Mucosa of descending colon (tissue), 3 donors: ENCODE results near the gene LIN7B. TPM values are rescaled to one million over a fixed set of nuclear protein-coding genes. Genes with fewer than 3 reads are reported as not detected.
"Not testable (repeated sequence)": the region's sequence is repeated elsewhere in the genome, so short reads cannot be mapped to it uniquely, and the experiment has no call there.

ENCODE experiments used
- ATAC-seq: fragments of 200-7000 bp; cut with Tn5 transposase; one replicate; pipeline ENCODE4 v1.9.1; 2020; ENCODE audit warnings: mild to moderate bottlenecking, moderate library complexity
- DNase-seq, 3 donors: peaks; one replicate each; pipeline ENCODE4 v3.0.0-alpha.2; 2020
- H3K36me3 ChIP-seq: fragments of 200-600 bp; one replicate; pipeline ENCODE4 v1.8.0; 2021; ENCODE audit warnings: low read depth, mild to moderate bottlenecking
- H3K4me1 ChIP-seq: fragments of 200-600 bp; one replicate; pipeline ENCODE4 v1.8.0; 2021; ENCODE audit warnings: low read depth, mild to moderate bottlenecking
- H3K4me3 ChIP-seq: fragments of 200-600 bp; one replicate; pipeline ENCODE4 v1.8.0; 2021; ENCODE audit warnings: mild to moderate bottlenecking
- H3K9me3 ChIP-seq: fragments of 200-600 bp; one replicate; pipeline ENCODE4 v1.8.0; 2021; ENCODE audit warnings: mild to moderate bottlenecking
- CTCF ChIP-seq: fragments of 200-600 bp; IDR thresholded peaks from one replicate; pipeline ENCODE4 v1.8.0; 2022; ENCODE audit warnings: antibody characterized with exemption, mild to moderate bottlenecking
- intact Hi-C, 2 donors: fragments of 100-400 bp; cut with DNase I in 1 of 2; cut with micrococcal nuclease in 1 of 2; formaldehyde crosslinking; loops; one replicate each; pipeline versions ENCODE4 v1.11.0 to v1.11.1; 2022; cut with DNase I, micrococcal nuclease
- total RNA-seq, 3 donors: library from RNA; stranded (reverse); fragmentation: NEBNext Ultra II Directional in 2 of 3; extraction: Animal tissue kit (Norgen Biotek cat#: 25700) in 2 of 3; gene quantifications; one replicate each; pipeline versions ENCODE4 v1.2.1 to v1.2.4, GENCODE V29; 2021 to 2023
- donor health status: DM: no; HTN: no; CAD: no; lungs with moderate emphysema.
- donor health status: DM: no; HTN: no; CAD: no.
- donor health status: DM: no; HTN: yes; CAD: no.

Gene LIN7B
- total RNA-seq, 3 donors from 2014 or later: 7.2 to 20.4 (median 11.7) TPM

- ATAC-seq: peak; percentile 28
- Histone ChIP-seq H3K9me3 (no peaks in the 10 kb centered on the region), H3K4me3 (peak within 1 kb of the TSS; percentile 38), H3K36me3 (no peaks in the 10 kb centered on the region), H3K4me1 (peaks cover 37% of the 10 kb centered on the region)
- peak; percentile 70 to 78 (median 71) for DNase-seq
- intact Hi-C loops: no loop called here
- TF ChIP-seq CTCF: no peak
Measured at GRCh38 chr19:49119411-49120324, 5.5 kb downstream of the LIN7B start, which contains the start of gene PPFIA3. Gene PPFIA3 (plus strand): TSS chr19:49119544. CDS start chr19:49127874, 8,330 bp downstream.

- Histone ChIP-seq H3K4me1 (peaks cover 43% of the 10 kb centered on the region), H3K36me3 (no peaks in the 10 kb centered on the region), H3K4me3 (no peak overlapping the region), H3K9me3 (no peaks in the 10 kb centered on the region)
- DNase-seq (no peak), ATAC-seq (no peak)
- TF ChIP-seq CTCF: no peak
- intact Hi-C loops: no loop called here
Measured at GRCh38 chr19:49120325-49120683, 6.1 kb downstream of the LIN7B start.

GRCh38 chr19:49120868-49121267 is 6.7 kb downstream of the LIN7B start:
- no peaks in the 10 kb centered on the region for H3K36me3 ChIP-seq
- intact Hi-C loops: no loop called here
- no peak overlapping the region for H3K4me3 ChIP-seq
- no peak for ATAC-seq
- H3K9me3 ChIP-seq: no peaks in the 10 kb centered on the region
- no peak for TF ChIP-seq CTCF
- peaks cover 46% of the 10 kb centered on the region for H3K4me1 ChIP-seq
- DNase-seq: no peak

GRCh38 chr19:49121841-49122240 is 7.7 kb downstream of the LIN7B start:
- peaks cover 41% of the 10 kb centered on the region for H3K4me1 ChIP-seq
- H3K36me3 ChIP-seq, H3K9me3 ChIP-seq, H3K4me3 ChIP-seq, DNase-seq, ATAC-seq, intact Hi-C loops: not testable (repeated sequence)

- peaks cover 40% of the 10 kb centered on the region for H3K4me1 ChIP-seq
- H3K4me3 ChIP-seq, H3K36me3 ChIP-seq, DNase-seq, H3K9me3 ChIP-seq, intact Hi-C loops, ATAC-seq: not testable (repeated sequence)
Measured at GRCh38 chr19:49123285-49123684, 9.1 kb downstream of the LIN7B start.

- peak; percentile 61 for ATAC-seq
Measured at GRCh38 chr19:49125025-49125731, 11.0 kb downstream of the LIN7B start.

More at GRCh38 chr19:49125025-49125731, 11.0 kb downstream of the LIN7B start:
- peak; percentile 83 to 89 (median 89) for DNase-seq
- Histone ChIP-seq H3K9me3 (no peaks in the 10 kb centered on the region), H3K36me3 (no peaks in the 10 kb centered on the region), H3K4me1 (peaks cover 32% of the 10 kb centered on the region), H3K4me3 (no peak overlapping the region)
- intact Hi-C loops: no loop called here
- no peak for TF ChIP-seq CTCF
